Activated T-helper 1 cell treated with anti-CD3 and anti-CD28 coated beads, Interleukin-12 subunit alpha, Interleukin-12 subunit beta, Interleukin-2, Interleukin-4 antibody, amounts not matched to agents 30 ng/mL and 10 ng/mL and 1 ng/mL, durations not matched to agents 14 hours and 24 hours and 36 hours (primary cell): ENCODE data around the gene OR52K1. TPM values are rescaled to one million over a fixed set of nuclear protein-coding genes. Genes with fewer than 3 reads are reported as not detected.

Experiments used
- total RNA-seq: library from RNA; stranded (reverse); gene quantifications from 2 replicates; pipeline ENCODE4 v1.2.3, GENCODE V29; 2022

OR52K1 gene
- total RNA-seq, 1 donor from 2014 or later = not detected

Other genes starting within 250 kb of the OR52K1 start
- gene OR52B4, start 114.3 kb upstream of the OR52K1 start, total RNA-seq = not detected in 2 replicates
- gene TRIM21, start 88.9 kb upstream of the OR52K1 start, total RNA-seq = 28.8 and 31.6 TPM in 2 replicates
- not detected in 2 replicates for gene OR52K2, start 33.4 kb upstream of the OR52K1 start, total RNA-seq
- not detected in 2 replicates for gene OR52M1, start 62.5 kb downstream of the OR52K1 start, total RNA-seq
- not detected in 2 replicates for gene OR52I2, start 99.1 kb downstream of the OR52K1 start, total RNA-seq
- not detected in 2 replicates for gene OR52I1, start 111.4 kb downstream of the OR52K1 start, total RNA-seq
- 8.2 and 9.4 TPM in 2 replicates for gene TRIM68, start 125.6 kb downstream of the OR52K1 start, total RNA-seq
- gene OR51D1, start 154.8 kb downstream of the OR52K1 start, total RNA-seq = not detected in 2 replicates
- gene OR51E1, start 161.3 kb downstream of the OR52K1 start, total RNA-seq = not detected in 2 replicates
- gene OR51E2, start 215.2 kb downstream of the OR52K1 start, total RNA-seq = not detected in 2 replicates
- gene MMP26, start 222.1 kb downstream of the OR52K1 start, total RNA-seq = not detected in 2 replicates